ENCODE data around the gene SHROOM3.

GRCh38 chr4:76571274-76571673 lies 136.2 kb downstream of the SHROOM3 start:
- TF ChIP-seq TARDBP (IDR thresholded peaks at IDR 0.05) (no peak), BHLHE40 (IDR thresholded peaks at IDR 0.05; ENCODE audit: borderline replicate concordance) (no peak), NFRKB (IDR thresholded peaks at IDR 0.05) (no peak), ELF4 (IDR thresholded peaks at IDR 0.05) (no peak), ARNT (IDR thresholded peaks at IDR 0.05) (no peak), LEF1 (IDR thresholded peaks at IDR 0.05; ENCODE audit: borderline replicate concordance) (no peak), CTBP1 (IDR thresholded peaks at IDR 0.05; ENCODE audit: borderline replicate concordance) (no peak), SP1 (IDR thresholded peaks at IDR 0.05) (no peak), FOXM1 (IDR thresholded peaks at IDR 0.05; ENCODE audit: borderline replicate concordance) (no peak), ZNF384 (IDR thresholded peaks at IDR 0.05) (no peak), L3MBTL2 (conservative IDR thresholded peaks at IDR 0.05) (no peak), SUZ12 (IDR thresholded peaks at IDR 0.05) (no peak), PKNOX1 (IDR thresholded peaks at IDR 0.05) (no peak)
